GM18502 (cell line): ENCODE results near the gene RIC1.
A peak's percentile ranks its signal among the peaks of the same experiment; 100 is the strongest.
"Not testable (repeated sequence)": the region's sequence is repeated elsewhere in the genome, so short reads cannot be mapped to it uniquely, and the experiment has no call there.

Experiments used
- ATAC-seq: cut with Tn5 transposase; IDR thresholded peaks from one replicate; pipeline ENCODE4 v1.9.1; 2021; ENCODE audit warnings: mild to moderate bottlenecking; ENCODE audit not compliant: unreplicated experiment, poor library complexity

Gene RIC1

DNA sequence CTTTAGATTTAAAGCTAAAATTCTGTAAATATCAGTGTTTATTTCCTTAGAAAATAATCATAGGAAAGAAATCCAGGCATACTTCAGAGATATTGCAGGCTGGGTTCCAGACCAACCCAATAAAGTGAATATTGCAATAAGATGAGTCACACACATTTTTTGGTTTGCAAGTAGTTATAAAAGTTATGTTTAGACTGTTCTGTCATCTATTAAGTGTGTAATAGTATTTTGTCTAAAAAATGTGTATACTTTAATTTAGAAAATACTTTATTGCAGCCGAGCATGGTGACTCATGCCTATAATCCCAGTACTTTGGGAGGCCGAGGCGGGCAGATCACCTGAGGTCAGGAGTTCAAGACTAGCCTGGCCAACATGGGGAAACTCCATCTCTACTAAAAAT lies 6.9 kb upstream of the RIC1 start:
- no peak for ATAC-seq

DNA sequence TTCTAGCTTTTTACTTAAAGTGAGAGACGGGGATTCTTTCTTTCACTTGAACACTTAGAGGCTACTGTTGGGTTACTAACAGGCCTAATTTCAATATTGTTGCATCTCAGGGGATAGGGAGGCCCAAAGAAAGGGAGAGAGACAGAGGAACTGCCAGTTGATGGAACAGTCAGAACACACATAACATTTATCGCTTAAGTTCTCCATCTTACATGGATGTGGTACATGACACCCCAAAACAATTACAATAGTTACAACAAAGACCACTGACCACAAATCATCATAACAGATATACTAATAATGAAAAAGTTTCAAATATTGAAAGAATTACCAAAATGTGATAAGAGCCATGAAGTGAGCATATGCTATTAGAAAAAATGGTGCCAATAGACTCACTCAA lies 4.3 kb upstream of the RIC1 start:
- no peak for ATAC-seq

DNA sequence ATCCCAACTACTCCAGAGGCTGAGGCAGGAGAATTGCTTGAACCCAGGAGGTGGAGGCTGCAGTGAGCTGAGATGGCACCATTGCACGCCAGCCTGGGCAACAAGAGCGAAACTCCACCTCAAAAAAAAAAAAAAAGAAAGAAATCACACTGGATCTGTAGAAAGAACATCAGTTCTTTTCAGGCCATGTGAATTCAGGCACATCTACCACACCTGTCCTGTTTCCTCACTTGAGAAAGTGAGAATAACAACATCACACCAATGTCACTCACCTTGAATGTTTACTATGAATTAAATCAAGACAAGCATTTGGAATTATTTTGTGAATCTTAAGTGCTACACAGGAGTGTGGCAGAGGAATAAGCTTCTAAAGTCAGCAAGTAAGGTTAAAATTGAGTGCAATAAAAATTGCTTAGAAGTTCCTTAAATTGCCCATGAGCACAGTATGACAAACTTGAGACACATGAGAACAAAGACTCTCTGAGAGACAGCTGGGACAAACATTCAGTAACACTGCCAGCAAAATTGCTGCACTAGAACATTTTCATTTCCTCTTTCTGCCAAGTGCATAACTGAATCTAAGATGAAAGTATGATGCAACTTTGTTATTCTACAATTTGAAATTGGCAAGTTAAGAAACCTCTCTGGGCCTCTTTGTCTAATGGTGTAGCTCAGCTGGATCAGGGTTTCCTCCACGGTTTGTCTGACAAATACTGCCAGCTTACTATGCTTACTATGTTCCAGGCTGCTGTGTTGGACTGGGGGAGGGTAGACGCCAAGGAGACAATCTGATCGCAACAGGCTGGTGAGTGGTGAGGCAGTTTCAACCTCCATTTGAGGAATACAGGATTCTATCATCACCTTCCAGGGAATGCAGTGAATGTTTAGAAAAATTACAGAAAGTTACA lies 1.9 kb upstream of the RIC1 start:
- ATAC-seq, result peak; percentile 59

DNA sequence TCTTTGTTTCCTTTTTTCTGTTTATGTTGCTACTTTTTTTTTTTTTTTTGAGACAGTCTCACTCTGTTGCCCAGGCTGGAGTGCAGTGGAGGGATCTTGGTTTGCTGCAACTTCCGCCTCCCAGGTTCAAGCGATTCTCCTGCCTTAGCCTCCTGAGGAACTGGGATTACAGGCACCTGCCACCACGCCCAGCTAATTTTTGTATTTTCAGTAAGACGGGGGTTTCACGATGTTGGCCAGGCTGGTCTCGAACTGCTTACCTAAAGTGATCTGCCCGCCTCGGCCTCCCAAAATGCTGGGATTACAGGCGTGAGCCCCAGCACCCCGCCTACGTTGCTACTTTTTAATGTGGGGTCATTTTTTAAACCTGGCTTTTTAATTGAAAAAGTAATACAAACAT lies 1.2 kb upstream of the RIC1 start:
- ATAC-seq, result not testable (repeated sequence)

DNA sequence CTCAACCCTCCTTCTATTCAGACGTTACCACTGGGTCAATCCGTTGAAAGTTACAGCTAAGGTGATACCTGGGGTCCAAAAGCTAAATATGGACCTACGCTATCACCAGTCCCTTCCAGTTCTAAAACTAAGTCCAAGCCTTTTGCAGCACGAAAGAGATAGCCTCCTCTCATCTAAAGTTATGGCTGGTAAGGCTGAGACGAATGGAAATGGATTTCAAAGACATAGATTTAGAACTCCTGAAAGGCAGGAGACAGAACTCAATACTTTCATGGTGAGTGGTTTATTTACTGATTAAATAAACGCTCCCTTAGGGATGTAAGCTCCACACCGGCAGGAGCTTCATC lies 751 bp upstream of the RIC1 start:
- ATAC-seq, result no peak

DNA sequence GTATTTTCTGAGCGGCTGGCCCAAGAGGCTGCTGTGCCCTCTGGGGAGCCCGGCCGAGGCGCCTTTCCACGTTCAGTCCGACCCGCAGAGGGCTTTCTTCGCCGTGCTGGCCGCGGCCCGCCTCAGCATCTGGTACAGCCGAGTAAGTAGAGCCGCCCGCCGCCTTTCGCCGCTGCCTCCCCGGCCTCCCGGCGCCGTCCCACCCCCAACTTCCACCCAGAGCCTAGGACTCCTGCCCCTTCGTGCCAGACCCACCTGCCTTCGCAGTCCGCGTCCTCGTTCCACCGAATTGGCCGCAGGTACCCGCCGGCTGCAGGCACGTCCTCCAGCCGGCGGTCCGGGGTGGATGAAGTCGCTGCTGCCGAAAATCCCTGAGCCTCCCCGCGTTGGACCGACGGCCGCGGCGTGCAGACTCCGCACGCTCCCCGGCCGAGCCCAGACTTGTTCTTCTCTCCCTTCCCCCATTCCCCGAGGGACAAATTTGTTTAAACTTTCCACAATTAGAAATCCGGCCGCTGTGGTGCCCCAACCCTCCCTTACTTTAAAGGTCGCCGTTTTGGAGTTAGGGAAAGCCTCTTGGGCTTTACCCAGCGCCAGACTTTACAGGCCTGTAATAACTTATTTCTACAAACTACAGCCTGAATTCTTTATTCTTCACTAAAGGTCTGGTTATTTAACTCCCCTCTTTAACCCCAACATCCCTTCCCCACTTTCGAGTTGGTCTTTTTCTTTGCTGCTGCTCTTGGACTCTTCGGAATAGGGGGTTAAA lies 589 bp downstream of the RIC1 start:
- peak; percentile 7 for ATAC-seq

DNA sequence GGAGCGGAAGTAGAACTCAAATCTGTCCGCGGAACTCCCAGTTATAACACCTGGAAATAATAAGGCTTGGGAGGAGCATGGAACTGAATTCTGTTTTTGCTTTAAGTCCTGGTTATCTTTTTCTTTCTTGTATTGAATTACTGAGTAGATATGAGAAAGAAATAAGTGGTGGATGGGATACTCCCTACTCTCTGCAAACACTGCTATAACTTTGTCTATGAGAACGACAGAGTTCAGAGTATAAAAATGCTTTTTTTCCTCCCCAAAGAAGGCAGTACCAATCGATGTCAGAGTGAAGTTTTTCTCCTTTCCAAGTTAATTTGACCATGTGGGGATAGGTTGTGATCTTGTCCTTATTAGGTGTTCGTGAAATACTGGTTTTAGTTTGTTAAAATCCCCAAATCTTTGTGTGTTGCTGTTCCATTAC lies 1.2 kb downstream of the RIC1 start:
- no peak for ATAC-seq

DNA sequence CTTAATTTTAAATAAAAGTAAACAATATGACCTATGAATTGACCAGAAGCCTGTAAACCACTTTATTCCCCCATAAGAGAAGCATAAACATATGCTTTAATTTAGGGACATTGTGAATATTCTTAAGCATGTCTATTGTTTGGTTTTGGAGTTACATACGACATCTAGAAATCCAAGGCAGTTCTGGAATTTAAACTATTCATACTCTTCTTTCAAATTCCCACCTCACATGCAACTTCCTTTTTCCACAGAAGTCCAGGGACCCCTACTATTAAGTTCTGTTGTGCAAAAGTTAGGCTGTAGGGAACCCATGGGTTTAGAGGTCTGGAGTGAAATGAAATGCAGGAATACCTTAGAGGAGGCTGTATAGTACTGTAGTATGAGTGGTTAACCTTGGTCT lies 2.1 kb downstream of the RIC1 start:
- ATAC-seq, result no peak

DNA sequence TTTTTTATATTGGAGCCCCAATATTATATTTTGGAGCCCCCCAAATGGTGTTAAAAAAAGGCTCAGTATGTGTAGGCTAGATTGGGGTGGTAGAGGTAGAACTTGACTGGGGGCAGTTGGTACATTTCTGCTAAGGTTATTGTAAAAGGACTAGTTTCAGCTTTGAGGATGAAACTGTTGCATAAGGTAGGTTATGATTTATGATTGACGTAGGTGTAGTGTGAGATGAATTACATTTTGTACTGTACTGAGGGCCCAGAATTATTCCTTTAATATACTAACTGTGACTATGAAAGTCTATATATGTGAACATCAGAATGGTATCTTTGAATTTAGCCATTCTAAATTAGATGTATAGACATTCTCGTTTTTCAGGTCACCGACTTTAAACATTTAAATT lies 3.6 kb downstream of the RIC1 start:
- no peak for ATAC-seq

DNA sequence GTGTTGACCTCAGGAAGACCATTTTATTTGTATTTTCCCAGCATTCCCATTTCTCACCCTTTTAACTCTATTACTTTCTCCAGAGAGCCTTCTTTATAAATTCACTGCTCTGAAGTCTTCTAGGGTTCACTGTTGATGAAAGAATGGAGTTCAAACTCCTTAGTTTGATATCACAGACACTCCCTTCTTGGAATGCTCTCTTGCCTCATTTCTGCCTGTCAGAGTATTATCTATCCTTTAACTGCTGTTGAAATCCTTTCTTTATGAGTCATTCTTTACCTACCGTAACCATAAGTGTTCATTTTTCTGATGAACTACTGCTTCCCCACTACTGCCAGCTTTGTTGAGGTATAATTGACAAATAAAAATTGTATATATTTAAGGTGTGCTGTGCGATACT lies 4.3 kb downstream of the RIC1 start:
- no peak for ATAC-seq

DNA sequence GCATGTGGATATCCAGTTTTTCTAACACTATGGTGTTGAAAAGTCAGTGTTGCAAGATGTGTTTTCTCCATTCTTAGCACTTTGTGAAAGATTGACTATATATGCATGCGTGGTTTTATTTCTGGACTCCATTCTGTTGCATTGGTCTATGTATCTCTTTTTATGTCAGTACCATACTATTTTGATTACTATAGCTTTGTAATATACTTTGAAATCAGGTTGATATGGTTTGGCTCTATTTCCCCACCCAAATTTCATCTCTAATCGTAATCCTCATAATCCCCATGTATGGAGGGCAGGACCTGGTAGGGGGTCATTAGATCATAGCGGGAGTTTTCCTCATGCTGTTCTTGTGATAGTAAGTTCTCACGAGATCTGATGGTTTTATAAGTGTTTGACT lies 6.5 kb downstream of the RIC1 start:
- ATAC-seq, result no peak

DNA sequence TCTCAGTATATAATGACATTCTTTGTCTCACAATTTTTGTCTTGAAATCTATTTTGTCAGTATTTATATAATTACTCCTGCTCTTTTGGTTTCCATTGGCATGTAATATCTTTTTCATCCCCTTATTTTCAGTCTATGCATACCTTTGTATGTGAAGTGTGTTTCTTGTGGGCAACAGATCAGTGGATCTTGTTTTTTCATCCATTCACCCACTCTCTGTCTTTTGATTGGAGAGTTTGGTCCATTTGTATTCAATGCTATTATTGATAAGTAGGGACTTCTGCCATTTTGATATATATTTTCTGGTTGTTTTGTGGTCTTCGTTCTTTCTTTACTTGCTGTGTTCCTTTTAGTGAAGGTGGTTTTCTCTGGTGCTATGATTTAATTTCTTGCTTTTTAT lies 10.9 kb downstream of the RIC1 start:
- no peak for ATAC-seq

DNA sequence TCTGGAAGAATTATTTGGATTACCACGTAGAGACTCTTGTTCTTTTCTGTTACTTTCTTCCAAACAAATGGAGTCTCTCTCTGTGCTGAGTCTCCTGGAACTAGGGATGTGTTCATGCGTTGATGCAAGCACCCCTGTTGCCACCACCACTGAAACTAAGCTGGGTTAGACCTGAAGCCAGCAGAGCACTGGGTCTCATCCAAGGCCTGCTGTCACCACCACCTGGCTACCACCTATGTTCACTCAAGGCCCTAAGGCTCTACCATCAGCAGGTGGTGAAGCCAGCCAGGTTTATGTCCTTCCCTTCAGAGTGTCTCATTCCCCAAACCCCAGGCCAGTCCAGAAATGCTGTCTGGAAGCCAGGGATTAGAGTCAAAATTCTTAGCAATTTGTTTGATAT lies 13.3 kb downstream of the RIC1 start:
- ATAC-seq, result no peak

DNA sequence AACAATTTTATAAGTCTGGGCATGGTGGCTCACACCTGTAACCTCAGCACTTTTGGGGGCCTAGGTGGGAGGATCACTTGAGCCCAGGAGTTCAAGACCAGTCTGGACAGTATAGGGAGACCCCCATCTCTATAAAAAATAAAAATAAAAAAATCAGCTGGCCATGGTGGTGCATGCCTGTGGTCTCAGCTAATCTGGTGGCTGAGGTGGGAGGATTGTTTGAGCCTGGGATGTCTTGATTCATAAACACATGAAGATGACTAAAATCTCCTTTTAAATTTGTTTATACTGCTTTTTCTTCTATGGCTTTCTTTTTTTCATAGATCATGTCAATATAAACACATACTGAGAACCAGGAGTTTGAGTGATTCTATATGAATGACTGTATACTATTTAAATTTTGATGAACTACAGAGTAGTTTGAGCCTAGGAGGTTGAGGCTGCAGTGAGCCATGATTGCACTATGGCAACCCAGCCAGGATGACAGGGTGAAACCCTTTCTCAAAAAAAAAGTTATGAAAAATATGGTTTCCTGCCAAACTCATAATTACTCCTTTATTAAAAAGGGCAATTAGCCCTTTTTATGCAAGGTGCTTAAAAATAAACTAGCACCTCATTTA lies 14.2 kb downstream of the RIC1 start:
- no peak for ATAC-seq

DNA sequence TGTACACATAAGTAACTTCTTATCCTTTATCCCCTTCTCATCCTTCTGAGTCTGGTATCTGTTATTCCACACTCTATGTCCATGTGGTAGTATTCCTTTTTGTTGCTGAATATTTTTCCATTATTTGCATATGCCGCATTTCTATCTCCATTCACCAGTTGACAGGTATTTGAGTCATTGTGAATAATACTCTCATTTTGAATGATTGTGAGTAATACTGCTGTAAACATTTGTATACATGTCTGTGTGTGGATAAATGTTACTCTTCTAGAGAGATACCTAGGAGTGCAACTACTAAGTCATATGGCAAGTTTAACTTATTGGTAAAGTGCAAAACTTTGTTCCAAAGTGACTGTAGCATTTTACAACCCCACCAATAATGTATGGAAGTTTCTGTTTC lies 15.6 kb downstream of the RIC1 start:
- ATAC-seq, result no peak

DNA sequence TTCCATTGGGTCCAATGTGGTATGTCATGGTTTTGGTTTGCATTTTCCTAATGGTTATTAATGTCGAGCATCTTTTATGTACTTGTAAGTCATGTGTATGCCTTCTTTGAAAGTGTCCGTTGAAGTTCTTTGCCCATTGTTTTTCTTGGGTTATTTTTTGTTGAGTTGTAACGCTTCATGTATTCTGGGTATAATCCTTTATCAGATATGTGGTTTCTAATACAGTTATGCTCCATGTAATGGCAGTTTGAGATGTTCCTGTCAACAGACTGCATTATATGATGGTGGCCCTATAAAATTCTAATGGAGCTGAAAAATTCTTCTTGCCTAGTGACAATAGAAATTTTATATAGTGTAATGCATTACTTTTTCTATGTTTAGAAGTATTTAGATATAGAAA lies 17.2 kb downstream of the RIC1 start:
- no peak for ATAC-seq

DNA sequence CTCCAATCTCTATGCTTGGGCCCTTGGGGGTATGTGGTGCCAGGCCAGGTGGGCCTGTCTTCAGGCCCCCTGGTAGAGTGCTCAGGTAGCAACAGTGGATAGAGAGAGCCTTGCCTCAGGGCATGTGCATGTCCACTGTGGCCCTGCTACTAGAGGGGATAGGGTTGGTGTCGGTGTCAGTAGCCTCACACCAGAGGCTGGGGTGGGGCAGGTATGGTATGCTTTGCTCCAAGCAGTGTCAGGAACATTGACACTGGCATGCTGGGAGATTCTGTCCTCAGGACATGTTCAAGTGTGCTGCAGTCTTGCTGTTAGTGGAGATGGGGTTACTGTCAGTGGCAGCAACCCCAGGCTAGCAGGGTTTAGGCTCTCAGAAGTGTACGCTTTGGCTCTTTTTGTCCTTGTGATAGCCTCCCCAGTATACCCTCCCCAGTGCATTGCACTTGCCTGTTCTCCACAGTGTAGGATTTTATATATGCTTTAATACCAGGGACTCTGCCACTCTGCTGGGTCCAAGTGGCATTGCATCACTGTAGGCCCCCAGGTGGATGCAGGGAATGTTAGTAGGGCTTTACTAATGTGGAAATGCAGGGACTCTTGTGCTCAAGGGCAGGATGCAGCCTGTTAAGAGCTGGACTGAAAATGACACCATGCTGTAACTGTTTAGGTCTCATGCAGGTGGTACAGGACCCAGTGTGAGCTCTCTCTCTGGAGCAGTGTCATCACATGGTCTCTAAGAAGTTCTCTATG lies 21.6 kb downstream of the RIC1 start:
- ATAC-seq, result no peak

DNA sequence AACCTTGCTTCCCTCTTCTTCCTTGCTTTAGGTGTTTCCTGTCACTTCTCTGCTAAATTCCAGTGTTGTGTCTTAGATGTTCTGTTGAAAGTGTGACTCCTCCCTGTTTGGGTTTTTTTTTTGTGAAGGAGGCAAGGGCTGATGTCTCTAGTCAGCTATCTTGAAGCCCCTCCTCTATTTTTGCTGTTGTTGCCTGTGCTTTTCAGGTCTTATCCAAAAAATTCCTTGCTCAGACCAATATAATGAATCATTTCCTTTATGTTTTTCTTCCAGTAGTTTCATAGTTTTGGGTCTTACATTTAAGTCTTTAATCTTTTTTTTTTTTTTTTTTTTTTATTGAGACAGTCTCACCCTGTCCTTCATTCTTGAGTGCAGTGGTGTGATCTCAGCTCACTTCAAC lies 22.3 kb downstream of the RIC1 start:
- no peak for ATAC-seq

DNA sequence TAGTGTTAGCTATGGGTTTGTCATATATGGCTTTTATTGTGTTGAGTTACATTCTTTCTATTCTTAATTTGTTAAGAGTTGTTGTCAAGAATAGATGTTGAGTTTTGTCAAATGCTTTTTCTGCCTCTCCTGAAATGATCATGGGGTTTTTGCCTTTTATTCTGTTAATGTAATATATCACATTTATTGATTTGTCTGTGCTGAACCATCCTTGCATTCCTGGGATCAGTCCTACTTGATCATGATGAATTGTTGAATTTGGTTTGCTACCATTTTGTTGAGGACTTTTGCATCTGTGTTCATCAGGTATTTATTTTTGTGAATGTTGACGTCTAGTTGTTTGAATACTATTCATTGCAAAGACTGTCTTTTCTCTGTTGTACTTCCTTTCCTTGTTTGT lies 23.9 kb downstream of the RIC1 start:
- no peak for ATAC-seq

DNA sequence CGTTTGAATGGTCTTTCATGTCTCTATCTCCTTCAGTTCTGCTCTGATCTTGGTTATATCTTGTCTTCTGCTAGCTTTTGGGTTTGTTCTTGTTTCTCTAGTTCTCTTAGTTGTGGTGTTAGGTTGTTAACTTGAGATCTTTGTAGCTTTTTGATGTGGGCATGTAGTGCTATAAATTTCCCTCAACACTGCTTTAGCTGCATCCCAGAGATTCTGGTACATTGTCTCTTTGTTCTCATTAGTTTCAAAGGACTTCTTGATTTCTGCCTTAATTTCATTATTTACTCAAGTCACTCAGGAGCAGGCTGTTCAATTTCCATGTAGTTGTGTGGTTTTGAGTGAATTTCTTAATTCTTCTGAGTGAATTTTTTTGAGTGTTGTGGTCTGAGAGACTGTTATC lies 33.9 kb downstream of the RIC1 start:
- ATAC-seq, result not testable (repeated sequence)

DNA sequence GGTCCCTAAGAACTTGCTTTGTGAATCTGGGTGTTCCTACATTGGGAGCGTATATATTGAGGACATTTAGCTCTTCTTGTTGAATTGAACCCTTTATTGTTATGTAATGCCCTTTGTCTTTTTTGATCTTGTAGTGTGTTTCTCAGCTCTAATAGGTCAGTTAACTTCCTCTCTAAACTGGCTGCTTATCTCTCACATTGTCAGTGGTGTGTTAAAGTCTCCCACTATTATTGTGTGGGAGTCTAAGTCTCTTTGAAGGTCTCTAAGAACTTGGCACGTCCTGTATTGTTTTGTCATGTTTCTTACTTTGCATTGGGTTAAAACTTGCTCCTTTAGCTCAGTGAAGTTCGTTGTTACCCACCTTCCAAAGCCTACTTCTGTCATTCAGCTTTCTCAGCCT lies 36.2 kb downstream of the RIC1 start:
- ATAC-seq, result no peak
